ENCODE results near the gene MIOS. TPM values are rescaled to one million over a fixed set of nuclear protein-coding genes. Genes with fewer than 3 reads are reported as not detected.
A peak's percentile ranks its signal among the peaks of the same experiment; 100 is the strongest.
"Not testable (repeated sequence)": the region's sequence is repeated elsewhere in the genome, so short reads cannot be mapped to it uniquely, and the experiment has no call there.

Gene MIOS
- total RNA-seq, 2 experiments from 2014 or later = 41.7 to 45.7 TPM

- Mint-ChIP-seq H3K27me3 (no peaks in the 10 kb centered on the region), H3K4me1 (peaks cover 53% of the 10 kb centered on the region)
Observed at GRCh38 chr7:7650682-7651206, 84.1 kb downstream of the MIOS start.

GRCh38 chr7:7651479-7651878 lies 84.8 kb downstream of the MIOS start:
- no peaks in the 10 kb centered on the region for H3K27me3 Mint-ChIP-seq
- ATAC-seq (no peak), DNase-seq (no peak)
- peaks cover 47% of the 10 kb centered on the region for H3K4me1 Mint-ChIP-seq
- no peak overlapping the region for H3K4me3 Mint-ChIP-seq
- intact Hi-C loops (cut with DNase I, micrococcal nuclease) = no loop called here
- H3K36me3 Mint-ChIP-seq (ENCODE audit: low read depth) = peaks cover 7% of the 10 kb centered on the region
- ChIA-PET POLR2A (no interaction called here), CTCF (interaction anchor here (0.5 kb wide), 1 partner anchor 11 kb away, joined by 5 read pairs; the partner anchor contains the start of gene UMAD1)
- H3K9me3 Mint-ChIP-seq (ENCODE audit: low read depth) = peaks cover 3% of the 10 kb centered on the region
- no peak overlapping the region for H3K27ac Mint-ChIP-seq

More at GRCh38 chr7:7650682-7651206, 84.1 kb downstream of the MIOS start:
- POLR2A ChIA-PET = no interaction called here
- Mint-ChIP-seq H3K27ac (no peak overlapping the region), H3K4me3 (no peak overlapping the region), H3K9me3 (ENCODE audit: low read depth) (no peaks in the 10 kb centered on the region), H3K36me3 (ENCODE audit: low read depth) (peaks cover 9% of the 10 kb centered on the region)
- ATAC-seq (no peak), DNase-seq (no peak)
- intact Hi-C loops (cut with DNase I, micrococcal nuclease) = no loop called here
- CTCF ChIA-PET = no interaction called here

GRCh38 chr7:7652798-7653540 lies 86.3 kb downstream of the MIOS start:
- POLR2A ChIA-PET = no interaction called here
- Mint-ChIP-seq H3K9me3 (ENCODE audit: low read depth) (peaks cover 11% of the 10 kb centered on the region), H3K27ac (no peak overlapping the region), H3K27me3 (no peaks in the 10 kb centered on the region), H3K4me3 (no peak overlapping the region), H3K4me1 (peaks cover 38% of the 10 kb centered on the region), H3K36me3 (ENCODE audit: low read depth) (peaks cover 16% of the 10 kb centered on the region)
- CTCF ChIA-PET = interaction anchor here (0.7 to 1.0 kb wide), 3 partner anchors 16 to 304 kb away, joined by 3 to 5 read pairs (median 3); no protein-coding TSS in a partner anchor
- DNase-seq (no peak), ATAC-seq (no peak)
- intact Hi-C loops (cut with DNase I, micrococcal nuclease) = no loop called here

- Mint-ChIP-seq H3K27ac (no peak overlapping the region), H3K4me3 (no peak overlapping the region), H3K4me1 (peaks cover 38% of the 10 kb centered on the region), H3K36me3 (ENCODE audit: low read depth) (peaks cover 19% of the 10 kb centered on the region), H3K9me3 (ENCODE audit: low read depth) (peaks cover 13% of the 10 kb centered on the region), H3K27me3 (no peaks in the 10 kb centered on the region)
- CTCF ChIA-PET = interaction anchor here (0.7 kb wide), 1 partner anchor 303 kb away, joined by 3 read pairs; no protein-coding TSS in a partner anchor
- DNase-seq = peak; percentile 55
- POLR2A ChIA-PET = no interaction called here
- ATAC-seq = peak; percentile 78
- intact Hi-C loops (cut with DNase I, micrococcal nuclease) = no loop called here
Observed at GRCh38 chr7:7653593-7654187, 87.0 kb downstream of the MIOS start.

GRCh38 chr7:7654964-7655715 lies 88.5 kb downstream of the MIOS start:
- POLR2A ChIA-PET = interaction anchor here (0.7 kb wide), 1 partner anchor 15 kb away, joined by 3 read pairs; the partner anchor contains the start of gene UMAD1
- ATAC-seq = no peak
- Mint-ChIP-seq H3K4me1 (peaks cover 40% of the 10 kb centered on the region), H3K36me3 (ENCODE audit: low read depth) (peaks cover 33% of the 10 kb centered on the region), H3K27ac (no peak overlapping the region), H3K27me3 (no peaks in the 10 kb centered on the region), H3K4me3 (no peak overlapping the region), H3K9me3 (ENCODE audit: low read depth) (peaks cover 25% of the 10 kb centered on the region)
- intact Hi-C loops (cut with DNase I, micrococcal nuclease) = no loop called here
- CTCF ChIA-PET = interaction anchor here (0.7 to 1.0 kb wide), 2 partner anchors 10 to 14 kb away, joined by 3 read pairs; no protein-coding TSS in a partner anchor
- no peak for DNase-seq

- H3K27ac Mint-ChIP-seq; ATAC-seq; H3K27me3 Mint-ChIP-seq; POLR2A ChIA-PET; CTCF ChIA-PET; intact Hi-C loops (cut with DNase I, micrococcal nuclease); H3K4me3 Mint-ChIP-seq; DNase-seq: not testable (repeated sequence)
- Mint-ChIP-seq H3K36me3 (ENCODE audit: low read depth) (peaks cover 35% of the 10 kb centered on the region), H3K9me3 (ENCODE audit: low read depth) (peaks cover 25% of the 10 kb centered on the region), H3K4me1 (peaks cover 43% of the 10 kb centered on the region)
Observed at GRCh38 chr7:7656459-7656858, 89.8 kb downstream of the MIOS start.

Other genes starting within 250 kb of the MIOS start
- gene COL28A1, start 31.0 kb upstream of the MIOS start, total RNA-seq = not detected
- 10 to 100 TPM; 13.1 to 14.5 TPM for gene UMAD1, start 73.9 kb downstream of the MIOS start, total RNA-seq
- gene RPA3, start 151.7 kb downstream of the MIOS start, total RNA-seq = 100 to 1,000 TPM; 109 to 181 TPM

Data from activated CD4-positive, alpha-beta T cell treated with anti-CD3 and anti-CD28 coated beads for 36 hours (primary cell).